ENCODE measurements around the gene ICOS. TPM values are rescaled to one million over a fixed set of nuclear protein-coding genes. Genes with fewer than 3 reads are reported as not detected.

Gene ICOS
- total and polyA plus RNA-seq, 9 of the 15 experiments (the other 6 are each of a cell fraction or from before 2014, with no cell fraction given), result not detected

- in situ Hi-C loops (cut with MboI), result no loop called here
- ChIA-PET CTCF (ENCODE audit: low intra/inter-chr PET ratio) (no interaction called here), POLR2A (no interaction called here)
- Histone ChIP-seq H3K27me3 (ENCODE audit: control insufficient read depth in 2 of 2, insufficient read depth in 2 of 2, low read length in 2 of 2) (no peaks in the 10 kb centered on the region), H3K79me2 (ENCODE audit: control insufficient read depth, insufficient read depth, low read length) (no peaks in the 10 kb centered on the region), H3K36me3 (ENCODE audit: control insufficient read depth, insufficient read depth, low read length) (no peaks in the 10 kb centered on the region), H3K4me2 (ENCODE audit: insufficient read depth, low read length) (no peak overlapping the region), H3K9me3 (replicated peaks; ENCODE audit: control insufficient read depth, insufficient read depth, low read depth, low read length) (no peaks in the 10 kb centered on the region), H4K20me1 (replicated peaks; ENCODE audit: control insufficient read depth, insufficient read depth, low read length) (no peaks in the 10 kb centered on the region; the same call in 1 of the 2 replicates), H2AFZ (ENCODE audit: low read depth, low read length) (no peak overlapping the region), H3K9me1 (ENCODE audit: control insufficient read depth, insufficient read depth, low read length) (no peaks in the 10 kb centered on the region), H3K4me3 (no peak overlapping the region), H3K27ac (ENCODE audit: extremely low read depth, low read depth, low read length) (no peak overlapping the region), H3K9ac (ENCODE audit: insufficient read depth in 1 of 2, low read depth in 2 of 2, low read length in 2 of 2) (no peak overlapping the region), H3K4me1 (replicated peaks in 1 of 2; ENCODE audit: control insufficient read depth in 2 of 2, insufficient read depth in 2 of 2, low read length in 2 of 2) (no peaks in the 10 kb centered on the region)
- intact Hi-C loops (cut with micrococcal nuclease), result no loop called here
- no TSS peak for BruUV-seq (replicated peaks)
- WGBS (ENCODE audit: insufficient coverage, low coverage, missing lambda C conversion rate), result 3% methylated on average over 2 of the region's 2 CpGs
- FAIRE-seq, result no peak
- ATAC-seq, result no peak
- no peak for DNase-seq (ENCODE audit: extremely low read depth in 1 of 4, low spot score in 3 of 4)
- no peak for TF ChIP-seq ZNF407 (IDR thresholded peaks at IDR 0.05; ENCODE audit: low read depth)
- no peak for TF ChIP-seq E2F3 (CRISPR knock-in tag; IDR thresholded peaks at IDR 0.05)
- TF ChIP-seq MED1 (CRISPR knock-in tag; IDR thresholded peaks at IDR 0.05; ENCODE audit: borderline replicate concordance), result no peak
- TF ChIP-seq ZKSCAN8 (CRISPR knock-in tag; IDR thresholded peaks at IDR 0.05), result no peak
- no peak for TF ChIP-seq ZBTB49 (CRISPR knock-in tag; IDR thresholded peaks at IDR 0.05; ENCODE audit: borderline replicate concordance)
- TF ChIP-seq ETV1 (tag; conservative IDR thresholded peaks at IDR 0.05; ENCODE audit: low read depth), result no peak
- TF ChIP-seq GABPB1 (CRISPR knock-in tag; IDR thresholded peaks at IDR 0.05), result no peak
- no peak for TF ChIP-seq ZNF165 (CRISPR knock-in tag; IDR thresholded peaks at IDR 0.05; ENCODE audit: borderline replicate concordance)
- TF ChIP-seq MNT (conservative IDR thresholded peaks at IDR 0.05), result no peak
- no peak for TF ChIP-seq CBX1 (IDR thresholded peaks at IDR 0.05; ENCODE audit: low read depth)
Measured at GRCh38 chr2:203989521-203989920, 53.0 kb downstream of the ICOS start.

Data from K562 (cell line).